HCT116 (cell line): ENCODE measurements around the gene GATA3. TPM values are rescaled to one million over a fixed set of nuclear protein-coding genes. Genes with fewer than 3 reads are reported as not detected.

Experiments
- ATAC-seq: fragments of 200-7000 bp; cut with Tn5 transposase; 2 replicates; pipeline ENCODE4 v1.9.1; 2020; ENCODE audit warnings: mild to moderate bottlenecking, moderate library complexity
- BruUV-seq: library from RNA; stranded (reverse); fragments of 400-500 nt; replicated peaks from 2 replicates; lab custom pipeline; 2021; lab: Mats Ljungman, UMichigan
- CTCF ChIA-PET: fragments of 300-600 bp; sonication (Branson Sonifier 250); formaldehyde crosslinking; loops from one replicate; lab custom pipeline; 2021; ENCODE audit warnings: antibody characterized with exemption; lab: Charles Lee
- POLR2A ChIA-PET: fragments of 300-600, 350-600 bp; sonication (Branson Sonifier 250); formaldehyde crosslinking; loops from one replicate; lab custom pipeline; 2021; ENCODE audit warnings: antibody characterized with exemption; lab: Charles Lee
- RAD21 ChIA-PET, 2 experiments: fragments of 300-600 bp; sonication (Branson Sonifier 250); formaldehyde crosslinking; loops; one replicate each; lab custom pipeline; 2023; ENCODE audit warnings: low total read pairs in 2 of 2; ENCODE audit not compliant: uncharacterized antibody in 2 of 2, unreplicated experiment in 2 of 2, low non-redundant PET in 1 of 2; lab: Charles Lee
- DNase-seq: peaks from one replicate; pipeline ENCODE4 v3.0.0-alpha.2; 2010; ENCODE audit warnings: low read depth, low spot score
- H2AFZ ChIP-seq: fragments of 200-600 bp; shearing (Covaris generic), sonication (generic); 2 replicates; pipeline ENCODE4 v1.6.1; 2017; ENCODE audit warnings: low read depth, mixed run types, mixed read lengths, antibody characterized with exemption, low read length; ENCODE audit not compliant: poor library complexity, severe bottlenecking
- H3K27ac ChIP-seq: 2 replicates; pipeline ENCODE4 v1.5.1; 2012; ENCODE audit warnings: low read depth, low read length
- H3K27me3 ChIP-seq: fragments of 200-600 bp; sonication (generic); 2 replicates; pipeline ENCODE4 v1.6.1; 2016; ENCODE audit warnings: mixed run types, low read length, mixed read lengths; ENCODE audit not compliant: insufficient read depth
- H3K36me3 ChIP-seq, 2 experiments: fragments of 200-500 bp in 1 of 2; fragments of 200-600 bp in 1 of 2; sonication (Bioruptor generic) in 1 of 2; sonication (generic) in 1 of 2; 2 replicates each; pipeline versions ENCODE4 v1.5.1 to v1.6.1; 2014 to 2016; ENCODE audit warnings: low read length in 2 of 2, inconsistent platforms in 1 of 2, mixed read lengths in 1 of 2, mixed run types in 1 of 2; ENCODE audit not compliant: insufficient read depth in 2 of 2, control insufficient read depth in 1 of 2
- H3K4me1 ChIP-seq, 2 experiments: fragments of 200-600 bp in 1 of 2; sonication (generic) in 1 of 2; 2 replicates each; pipeline versions ENCODE4 v1.5.1 to v1.6.1; 2012 to 2017; ENCODE audit warnings: low read length in 2 of 2, inconsistent platforms in 1 of 2, mild to moderate bottlenecking in 1 of 2, mixed read lengths in 1 of 2, mixed run types in 1 of 2, moderate library complexity in 1 of 2; ENCODE audit not compliant: insufficient read depth in 2 of 2, control insufficient read depth in 1 of 2
- H3K4me2 ChIP-seq: fragments of 200-600 bp; sonication (generic); 2 replicates; pipeline ENCODE4 v1.6.1; 2017; ENCODE audit warnings: mixed run types, low read length, mixed read lengths
- H3K4me3 ChIP-seq, 2 experiments: fragments of 200-600 bp in 1 of 2; sonication (generic) in 1 of 2; replicated peaks in 1 of 2; 2 replicates each; pipeline ENCODE4 v1.5.1; 2011 to 2016; ENCODE audit warnings: low read length in 2 of 2, control low read depth in 1 of 2, low read depth in 1 of 2, mild to moderate bottlenecking in 1 of 2, mixed read lengths in 1 of 2, mixed run types in 1 of 2
- H3K79me2 ChIP-seq: fragments of 200-600 bp; sonication (generic); 2 replicates; pipeline ENCODE4 v1.6.1; 2017; ENCODE audit warnings: mild to moderate bottlenecking, mixed run types, low read length, moderate library complexity, mixed read lengths; ENCODE audit not compliant: insufficient read depth
- H3K9ac ChIP-seq: fragments of 200-600 bp; sonication (generic); 2 replicates; pipeline ENCODE4 v1.6.1; 2016; ENCODE audit warnings: low read length, mixed read lengths
- H3K9me2 ChIP-seq: fragments of 200-600 bp; sonication (generic), shearing (Covaris generic); 2 replicates; pipeline ENCODE4 v1.6.1; 2017; ENCODE audit warnings: mixed run types, mild to moderate bottlenecking, moderate library complexity; ENCODE audit not compliant: insufficient read depth
- H3K9me3 ChIP-seq, 2 experiments: fragments of 200-500 bp in 1 of 2; fragments of 200-600 bp in 1 of 2; sonication (Bioruptor generic) in 1 of 2; sonication (generic) in 1 of 2; 2 replicates each; pipeline ENCODE4 v1.6.1; 2014 to 2017; ENCODE audit warnings: low read length in 2 of 2, mixed read lengths in 2 of 2, inconsistent platforms in 1 of 2, low read depth in 1 of 2, mild to moderate bottlenecking in 1 of 2, mixed run types in 1 of 2, moderate library complexity in 1 of 2; ENCODE audit not compliant: control insufficient read depth in 1 of 2, insufficient read depth in 1 of 2
- H4K20me1 ChIP-seq: fragments of 200-600 bp; sonication (generic), shearing (Covaris generic); 2 replicates; pipeline ENCODE4 v1.6.1; 2017; ENCODE audit warnings: mixed run types, mild to moderate bottlenecking, moderate library complexity; ENCODE audit not compliant: insufficient read depth
- POLR2A ChIP-seq: IDR thresholded peaks from 2 replicates; pipeline ENCODE4 v1.7.0; 2011; ENCODE audit warnings: borderline replicate concordance; ENCODE audit not compliant: insufficient read depth, insufficient read length; ENCODE audit errors: extremely low read depth
- SIN3A ChIP-seq: IDR thresholded peaks from 2 replicates; pipeline ENCODE4 v1.6.1; 2012; ENCODE audit warnings: low read depth
- SRF ChIP-seq: IDR thresholded peaks from 2 replicates; pipeline ENCODE4 v1.6.1; 2012; ENCODE audit warnings: low read depth
- intact Hi-C: fragments of 100-400 bp; cut with micrococcal nuclease; formaldehyde crosslinking; loops from 2 replicates; pipeline ENCODE4 v1.10.0; 2022
- total RNA-seq: library from RNA; stranded (reverse); gene quantifications from one replicate; pipeline ENCODE4 v1.2.1, GENCODE V29; 2021; ENCODE audit not compliant: unreplicated experiment
- TF ChIP-seq, protein P1 (sequence below): IDR thresholded peaks from 2 replicates; pipeline ENCODE4 v1.6.1; 2012; ENCODE audit warnings: low read depth
- TF ChIP-seq, protein P2 (sequence below), 3 experiments: fragments of 200-600 bp in 1 of 3; sonication (generic) in 1 of 3; IDR thresholded peaks in 2 of 3; conservative IDR thresholded peaks in 1 of 3; 2 replicates each; pipeline ENCODE4 v1.5.1; 2012 to 2017; ENCODE audit warnings: low read depth in 2 of 3, low read length in 2 of 3, antibody characterized with exemption in 1 of 3, borderline replicate concordance in 1 of 3, control low read depth in 1 of 3, mild to moderate bottlenecking in 1 of 3, mixed read lengths in 1 of 3, mixed run types in 1 of 3, moderate library complexity in 1 of 3; ENCODE audit not compliant: insufficient read depth in 1 of 3

GATA3 gene
- total RNA-seq, 1 experiment from 2014 or later, result 2.7 TPM

DNA sequence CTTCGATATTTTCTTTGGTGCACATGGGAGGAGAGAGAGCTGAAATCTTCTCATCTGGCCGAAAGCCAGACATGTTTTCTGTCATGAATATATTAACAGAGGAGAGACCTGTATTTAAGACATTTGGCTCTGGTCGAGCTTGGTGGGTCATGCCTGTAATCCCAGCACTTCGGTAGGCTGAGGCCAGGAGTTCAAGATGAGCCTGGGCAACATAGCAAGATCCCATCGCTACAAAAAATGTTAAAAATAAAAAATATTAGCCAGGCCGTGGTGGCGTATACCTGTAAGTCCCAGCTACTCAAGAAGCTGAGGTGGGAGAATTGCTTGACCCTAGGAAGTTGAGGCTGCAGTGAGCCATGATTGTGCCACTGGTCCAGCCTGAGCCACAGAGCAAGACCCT, 21.9 kb upstream of the GATA3 start:
- ChIA-PET CTCF (no interaction called here), RAD21 (no interaction called here), POLR2A (no interaction called here)
- Histone ChIP-seq H3K27ac (no peak overlapping the region), H3K4me1 (no peaks in the 10 kb centered on the region), H3K79me2 (no peaks in the 10 kb centered on the region), H3K36me3 (no peaks in the 10 kb centered on the region), H3K4me2 (no peak overlapping the region), H4K20me1 (no peaks in the 10 kb centered on the region), H3K27me3 (no peaks in the 10 kb centered on the region), H3K4me3 (no peak overlapping the region), H3K9me2 (no peaks in the 10 kb centered on the region), H3K9me3 (no peaks in the 10 kb centered on the region), H3K9ac (no peak overlapping the region), H2AFZ (no peak overlapping the region)
- ATAC-seq (no peak), DNase-seq (no peak)
- no TSS peak for BruUV-seq
- no peak for TF ChIP-seq SRF
- no peak for TF ChIP-seq SIN3A
- TF ChIP-seq, protein P1, sequence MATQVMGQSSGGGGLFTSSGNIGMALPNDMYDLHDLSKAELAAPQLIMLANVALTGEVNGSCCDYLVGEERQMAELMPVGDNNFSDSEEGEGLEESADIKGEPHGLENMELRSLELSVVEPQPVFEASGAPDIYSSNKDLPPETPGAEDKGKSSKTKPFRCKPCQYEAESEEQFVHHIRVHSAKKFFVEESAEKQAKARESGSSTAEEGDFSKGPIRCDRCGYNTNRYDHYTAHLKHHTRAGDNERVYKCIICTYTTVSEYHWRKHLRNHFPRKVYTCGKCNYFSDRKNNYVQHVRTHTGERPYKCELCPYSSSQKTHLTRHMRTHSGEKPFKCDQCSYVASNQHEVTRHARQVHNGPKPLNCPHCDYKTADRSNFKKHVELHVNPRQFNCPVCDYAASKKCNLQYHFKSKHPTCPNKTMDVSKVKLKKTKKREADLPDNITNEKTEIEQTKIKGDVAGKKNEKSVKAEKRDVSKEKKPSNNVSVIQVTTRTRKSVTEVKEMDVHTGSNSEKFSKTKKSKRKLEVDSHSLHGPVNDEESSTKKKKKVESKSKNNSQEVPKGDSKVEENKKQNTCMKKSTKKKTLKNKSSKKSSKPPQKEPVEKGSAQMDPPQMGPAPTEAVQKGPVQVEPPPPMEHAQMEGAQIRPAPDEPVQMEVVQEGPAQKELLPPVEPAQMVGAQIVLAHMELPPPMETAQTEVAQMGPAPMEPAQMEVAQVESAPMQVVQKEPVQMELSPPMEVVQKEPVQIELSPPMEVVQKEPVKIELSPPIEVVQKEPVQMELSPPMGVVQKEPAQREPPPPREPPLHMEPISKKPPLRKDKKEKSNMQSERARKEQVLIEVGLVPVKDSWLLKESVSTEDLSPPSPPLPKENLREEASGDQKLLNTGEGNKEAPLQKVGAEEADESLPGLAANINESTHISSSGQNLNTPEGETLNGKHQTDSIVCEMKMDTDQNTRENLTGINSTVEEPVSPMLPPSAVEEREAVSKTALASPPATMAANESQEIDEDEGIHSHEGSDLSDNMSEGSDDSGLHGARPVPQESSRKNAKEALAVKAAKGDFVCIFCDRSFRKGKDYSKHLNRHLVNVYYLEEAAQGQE, result no peak
- no peak for TF ChIP-seq POLR2A
- TF ChIP-seq, protein P2, sequence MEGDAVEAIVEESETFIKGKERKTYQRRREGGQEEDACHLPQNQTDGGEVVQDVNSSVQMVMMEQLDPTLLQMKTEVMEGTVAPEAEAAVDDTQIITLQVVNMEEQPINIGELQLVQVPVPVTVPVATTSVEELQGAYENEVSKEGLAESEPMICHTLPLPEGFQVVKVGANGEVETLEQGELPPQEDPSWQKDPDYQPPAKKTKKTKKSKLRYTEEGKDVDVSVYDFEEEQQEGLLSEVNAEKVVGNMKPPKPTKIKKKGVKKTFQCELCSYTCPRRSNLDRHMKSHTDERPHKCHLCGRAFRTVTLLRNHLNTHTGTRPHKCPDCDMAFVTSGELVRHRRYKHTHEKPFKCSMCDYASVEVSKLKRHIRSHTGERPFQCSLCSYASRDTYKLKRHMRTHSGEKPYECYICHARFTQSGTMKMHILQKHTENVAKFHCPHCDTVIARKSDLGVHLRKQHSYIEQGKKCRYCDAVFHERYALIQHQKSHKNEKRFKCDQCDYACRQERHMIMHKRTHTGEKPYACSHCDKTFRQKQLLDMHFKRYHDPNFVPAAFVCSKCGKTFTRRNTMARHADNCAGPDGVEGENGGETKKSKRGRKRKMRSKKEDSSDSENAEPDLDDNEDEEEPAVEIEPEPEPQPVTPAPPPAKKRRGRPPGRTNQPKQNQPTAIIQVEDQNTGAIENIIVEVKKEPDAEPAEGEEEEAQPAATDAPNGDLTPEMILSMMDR (IDR thresholded peaks at IDR 0.05 in 2 of 3, conservative IDR thresholded peaks at IDR 0.05 in 1 of 3; ENCODE audit: borderline replicate concordance in 1 of 3, insufficient read depth in 1 of 3, low read depth in 2 of 3, low read length in 2 of 3), result no peak
- intact Hi-C loops, result no loop called here
